HepG2 (cell line): ENCODE measurements around the gene JAG1. TPM values are rescaled to one million over a fixed set of nuclear protein-coding genes. Genes with fewer than 3 reads are reported as not detected.

Source experiments
- ATAC-seq: fragments of 200-7000 bp; cut with Tn5 transposase; 3 replicates; pipeline ENCODE4 v1.9.1; 2020; ENCODE audit warnings: mild to moderate bottlenecking, moderate library complexity
- BruUV-seq: library from RNA; stranded (reverse); fragments of 400-500 nt; replicated peaks from 2 replicates; lab custom pipeline; 2021; lab: Mats Ljungman, UMichigan
- CTCF ChIA-PET: fragments of 300-600 bp; formaldehyde crosslinking; extraction: SDS; loops from one replicate; lab custom pipeline; 2021; ENCODE audit warnings: low total read pairs, inconsistent platforms, low intra/inter-chr PET ratio; lab: Yijun Ruan, JAX
- POLR2A ChIA-PET: fragments of 350-600 bp; sonication (Branson Sonifier 250); formaldehyde crosslinking; loops from one replicate; lab custom pipeline; 2020; ENCODE audit warnings: antibody characterized with exemption, inconsistent platforms; lab: Yijun Ruan, JAX
- DNase-seq: peaks from one replicate; pipeline ENCODE4 v3.0.0-alpha.2; 2015; ENCODE audit warnings: low spot score
- FAIRE-seq: peaks from 3 replicates; lab custom pipeline; 2011; peaks lifted over from hg19 to GRCh38; lab: Jason Lieb, UNC
- H2AFZ ChIP-seq: one replicate; pipeline ENCODE4 v1.6.1; 2011; ENCODE audit warnings: low read length, inconsistent platforms
- H3K27ac ChIP-seq: fragments of 300-600 bp; 3 replicates; pipeline ENCODE4 v1.8.0; 2011; ENCODE audit warnings: mixed run types, mild to moderate bottlenecking, mixed read lengths, low read length, inconsistent platforms; ENCODE audit not compliant: insufficient read depth; ENCODE audit errors: extremely low read length
- H3K27me3 ChIP-seq, 2 experiments: fragments of 200-600 bp in 1 of 2; 2 replicates in 1 of 2; 3 replicates in 1 of 2; pipeline versions ENCODE4 v1.6.0 to v1.8.0; 2011; ENCODE audit warnings: low read length in 2 of 2, mild to moderate bottlenecking in 2 of 2, moderate library complexity in 2 of 2, inconsistent platforms in 1 of 2; ENCODE audit not compliant: insufficient read depth in 2 of 2, control insufficient read depth in 1 of 2
- H3K36me3 ChIP-seq, 2 experiments: fragments of 200-600 bp in 1 of 2; replicated peaks in 1 of 2; 2 replicates in 1 of 2; 3 replicates in 1 of 2; pipeline versions ENCODE4 v1.5.1 to v1.8.0; 2011; ENCODE audit warnings: low read length in 2 of 2, inconsistent platforms in 1 of 2; ENCODE audit not compliant: insufficient read depth in 2 of 2, control insufficient read depth in 1 of 2
- H3K4me1 ChIP-seq: 2 replicates; pipeline ENCODE4 v1.5.1; 2012; ENCODE audit warnings: low read length, inconsistent platforms; ENCODE audit not compliant: insufficient read depth
- H3K4me2 ChIP-seq: 2 replicates; pipeline ENCODE4 v1.6.0; 2011; ENCODE audit warnings: low read depth, low read length, inconsistent platforms
- H3K4me3 ChIP-seq, 3 experiments: fragments of 200-600 bp in 1 of 3; sonication (generic), shearing (Covaris generic) in 1 of 3; replicated peaks in 1 of 3; 2 replicates each; pipeline ENCODE4 v1.5.1; 2011 to 2016; ENCODE audit warnings: low read length in 3 of 3, inconsistent platforms in 2 of 3, low read depth in 2 of 3, mild to moderate bottlenecking in 2 of 3, control low read depth in 1 of 3, mixed read lengths in 1 of 3; ENCODE audit not compliant: insufficient read depth in 1 of 3
- H3K79me2 ChIP-seq: one replicate; pipeline ENCODE4 v1.6.1; 2011; ENCODE audit warnings: low read length, inconsistent platforms; ENCODE audit not compliant: insufficient read depth
- H3K9ac ChIP-seq: 2 replicates; pipeline ENCODE4 v1.6.0; 2011; ENCODE audit warnings: mild to moderate bottlenecking, low read depth, low read length, inconsistent platforms; ENCODE audit not compliant: insufficient read depth
- H3K9me3 ChIP-seq: 2 replicates; pipeline ENCODE4 v1.5.1; 2012; ENCODE audit warnings: mild to moderate bottlenecking, low read length
- H4K20me1 ChIP-seq: 2 replicates; pipeline ENCODE4 v1.6.0; 2011; ENCODE audit warnings: inconsistent platforms, mild to moderate bottlenecking, low read length, moderate library complexity; ENCODE audit not compliant: insufficient read depth
- ARNTL ChIP-seq: sonication (generic); formaldehyde crosslinking; IDR thresholded peaks from 2 replicates; pipeline ENCODE4 v1.4.0; 2020; ENCODE audit warnings: mild to moderate bottlenecking, missing genetic modification reagents
- ATF7-NPFF ChIP-seq: sonication (generic); formaldehyde crosslinking; IDR thresholded peaks from 2 replicates; pipeline ENCODE4 v1.8.1; 2023; ENCODE audit warnings: mild to moderate bottlenecking, low read depth, missing genetic modification reagents, moderate library complexity
- BCLAF1 ChIP-seq: fragments of 450-650 bp; IDR thresholded peaks from 2 replicates; pipeline ENCODE4 v1.6.1; 2017; ENCODE audit warnings: mild to moderate bottlenecking
- MLXIP ChIP-seq: sonication (generic); formaldehyde crosslinking; IDR thresholded peaks from 2 replicates; pipeline ENCODE4 v1.9.0; 2021; ENCODE audit warnings: missing genetic modification reagents, borderline replicate concordance
- MTF1 ChIP-seq: sonication (generic); formaldehyde crosslinking; IDR thresholded peaks from 2 replicates; pipeline ENCODE4 v1.5.0; 2020; ENCODE audit warnings: missing genetic modification reagents
- PCBP1 ChIP-seq: fragments of 200-400 bp; formaldehyde crosslinking; IDR thresholded peaks from 2 replicates; pipeline ENCODE4 v1.6.1; 2017; ENCODE audit warnings: mild to moderate bottlenecking, low read depth, low read length, borderline replicate concordance
- RFXAP ChIP-seq: sonication (generic); formaldehyde crosslinking; IDR thresholded peaks from 2 replicates; pipeline ENCODE4 v1.4.0; 2020; ENCODE audit warnings: missing genetic modification reagents, borderline replicate concordance
- RNF219 ChIP-seq: sonication (generic); formaldehyde crosslinking; IDR thresholded peaks from 2 replicates; pipeline ENCODE4 v1.5.0; 2020; ENCODE audit warnings: mild to moderate bottlenecking, missing genetic modification reagents
- ZNF280B ChIP-seq: sonication (generic); formaldehyde crosslinking; IDR thresholded peaks from 2 replicates; pipeline ENCODE4 v1.5.0; 2020; ENCODE audit warnings: missing genetic modification reagents, mild to moderate bottlenecking, borderline replicate concordance
- ZNF362 ChIP-seq: sonication (generic); formaldehyde crosslinking; IDR thresholded peaks from 2 replicates; pipeline ENCODE4 v1.4.0; 2020; ENCODE audit warnings: missing genetic modification reagents, mild to moderate bottlenecking, borderline replicate concordance
- ZNF382 ChIP-seq: sonication (generic); formaldehyde crosslinking; IDR thresholded peaks from 2 replicates; pipeline ENCODE4 v1.5.0; 2020; ENCODE audit warnings: missing genetic modification reagents, mild to moderate bottlenecking, borderline replicate concordance
- ZNF430 ChIP-seq: sonication (generic); formaldehyde crosslinking; IDR thresholded peaks from 2 replicates; pipeline ENCODE4 v1.9.0; 2021; ENCODE audit warnings: mild to moderate bottlenecking, missing genetic modification reagents
- WGBS: methylation state at CpG from one replicate; pipeline ENCODE4 v1.1.6; 2017; ENCODE audit warnings: low lambda C conversion rate; 5-methylcytosine and 5-hydroxymethylcytosine counted together
- in situ Hi-C: cut with HindIII; loops from 2 replicates; pipeline ENCODE4 v1.10.0; 2017; ENCODE audit warnings: low pct_unique_long_range_greater_than_20kb; ENCODE audit not compliant: extremely low pct_ligation_motif_present
- intact Hi-C: fragments of 100-400 bp; cut with micrococcal nuclease; formaldehyde crosslinking; loops from one replicate; pipeline ENCODE4 v1.10.0; 2022; ENCODE audit not compliant: unreplicated experiment
- polyA plus RNA-seq, 8 experiments: library from polyadenylated mRNA; depleted of rRNA in 3 of 8; stranded (reverse) in 7 of 8; unstranded in 1 of 8; fragments of >200 nt; fragmentation: Illumina TruSeq in 4 of 8; extraction: Trizol in 4 of 8; gene quantifications; 2 replicates each; pipeline versions ENCODE4 v1.2.1 to v1.2.3, GENCODE V29; 2011 to 2016; ENCODE audit warnings: low read depth in 4 of 8, missing spikeins in 1 of 8, mixed read lengths in 1 of 8; ENCODE audit not compliant: insufficient read depth in 1 of 8
- total RNA-seq, 5 experiments: library from RNA; depleted of rRNA; stranded (reverse); fragments of >200 nt; fragmentation: Illumina TruSeq; extraction: Trizol; gene quantifications; 2 replicates each; pipeline ENCODE4 v1.2.3, GENCODE V29; 2016; ENCODE audit warnings: low read depth in 1 of 5

Gene JAG1
- total and polyA plus RNA-seq, 2 of the 13 experiments (the other 11 are each of a cell fraction or from before 2014, with no cell fraction given): 47.1 to 56.3 TPM

GRCh38 chr20:10679269-10679668 lies 5.5 kb upstream of the JAG1 start (continued):
- TF ChIP-seq ZNF362 (CRISPR knock-in tag) (no peak), MTF1 (no peak), RNF219 (CRISPR knock-in tag) (no peak), RFXAP (CRISPR knock-in tag) (no peak), ZNF280B (no peak)

- intact Hi-C loops: loop anchor here (10.0 kb wide), 2 partner anchors 148 to 868 kb away; no protein-coding TSS in a partner anchor
- H3K4me1 ChIP-seq: peaks cover 13% of the 10 kb centered on the region
- no peaks in the 10 kb centered on the region; a peak in 1 of 5 replicates for H3K27me3 ChIP-seq
- DNase-seq (no peak), ATAC-seq (no peak), FAIRE-seq (no peak)
- CTCF ChIA-PET: no interaction called here
- 0 out of 2 replicates have a peak, but pooled peaks cover 4% of the 10 kb centered on the region for H3K9me3 ChIP-seq
- no peak overlapping the region for H3K9ac ChIP-seq
- H3K36me3 ChIP-seq: no peaks in the 10 kb centered on the region
- no peak overlapping the region for H3K4me2 ChIP-seq
- no peak overlapping the region for H2AFZ ChIP-seq
- no peak overlapping the region for H3K27ac ChIP-seq
- H4K20me1 ChIP-seq: no peaks in the 10 kb centered on the region
- no peak overlapping the region for H3K4me3 ChIP-seq
- WGBS: 92% methylated on average over 3 of the region's 3 CpGs
- no TSS peak for BruUV-seq
- in situ Hi-C loops: no loop called here
- POLR2A ChIA-PET: interaction anchor here (3.8 kb wide), 1 partner anchor 30 kb away, joined by 37 read pairs; no protein-coding TSS in a partner anchor
- peaks cover 22% of the 10 kb centered on the region for H3K79me2 ChIP-seq
- no peak for TF ChIP-seq ZNF430
- TF ChIP-seq PCBP1: no peak
- no peak for TF ChIP-seq ZNF382 (CRISPR knock-in tag)
- TF ChIP-seq BCLAF1: no peak
- TF ChIP-seq ARNTL (CRISPR knock-in tag): no peak
- no peak for TF ChIP-seq MLXIP (CRISPR knock-in tag)
- no peak for TF ChIP-seq ATF7-NPFF (CRISPR knock-in tag)
Observed at GRCh38 chr20:10676518-10676917, 2.7 kb upstream of the JAG1 start.
